ENCODE results near the gene NGF.

Gene NGF

DNA sequence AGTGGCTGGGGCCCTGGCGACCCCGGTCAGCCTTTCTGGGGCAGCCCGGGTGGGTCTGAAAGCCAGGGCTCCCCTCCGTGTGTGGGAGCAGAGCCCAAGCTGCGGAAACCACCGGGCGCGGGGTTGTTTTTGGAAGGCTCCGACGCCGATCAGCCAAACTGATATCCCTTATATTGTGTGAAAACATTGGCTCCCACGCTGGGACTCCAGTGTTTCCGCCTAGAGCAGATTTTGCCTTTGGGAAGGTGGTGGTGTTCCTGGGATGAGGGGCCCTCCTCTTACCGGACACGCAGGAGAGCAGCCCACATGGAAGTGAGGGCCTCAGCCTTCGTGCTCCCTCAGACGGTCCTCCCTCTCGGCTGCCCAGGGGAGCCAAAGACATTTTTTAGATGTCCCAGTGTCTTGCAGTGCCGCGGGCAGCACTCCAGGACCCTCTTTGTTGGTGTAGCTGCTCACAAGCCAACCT, 54.3 kb downstream of the NGF start:
- TF ChIP-seq CTCF (IDR thresholded peaks at IDR 0.05): no peak

DNA sequence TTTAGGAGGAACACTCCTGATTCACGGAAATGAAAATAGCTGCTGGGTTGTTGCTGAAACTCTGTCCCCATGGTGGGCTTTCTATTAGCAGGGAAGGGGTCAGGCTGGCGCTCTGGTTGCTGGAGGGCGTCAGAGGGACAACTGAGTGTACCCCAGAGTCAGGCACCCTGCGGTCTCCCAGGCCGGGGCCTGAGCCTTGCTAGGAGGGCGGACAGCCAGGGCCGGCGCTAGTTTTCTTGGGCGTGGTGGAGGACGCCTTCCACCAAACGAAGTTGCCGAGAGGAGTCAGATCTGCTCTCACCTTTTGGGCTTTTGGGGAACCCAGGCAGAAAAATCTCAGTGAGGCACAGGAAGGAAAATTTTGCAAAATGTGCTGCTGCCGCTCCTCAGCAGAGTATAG, 54.8 kb downstream of the NGF start:
- TF ChIP-seq CTCF (IDR thresholded peaks at IDR 0.05): no peak

DNA sequence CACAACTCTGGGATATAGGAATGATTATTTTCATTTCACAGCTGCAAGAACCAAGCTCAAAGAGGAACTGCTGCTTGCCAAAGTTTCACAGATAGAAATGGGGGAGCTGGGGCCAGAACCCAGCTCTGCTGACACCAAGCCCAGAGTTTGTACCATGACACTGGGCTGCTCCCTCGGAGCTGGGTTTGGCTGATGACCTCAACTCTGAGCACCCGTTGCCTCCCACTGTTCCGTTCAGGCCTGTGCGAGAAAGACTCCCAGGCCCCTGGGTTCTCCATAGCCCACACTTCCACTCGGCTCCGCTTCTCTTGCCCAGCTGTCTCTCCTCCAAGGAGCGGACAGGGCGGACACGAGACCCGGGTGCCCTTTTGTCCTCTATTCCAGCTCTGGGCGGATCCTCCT, 55.2 kb downstream of the NGF start:
- no peak for TF ChIP-seq CTCF (IDR thresholded peaks at IDR 0.05)

- no peak for TF ChIP-seq CTCF (IDR thresholded peaks at IDR 0.05)
Measured at GRCh38 chr1:115281143-115281542, 56.9 kb downstream of the NGF start.

DNA sequence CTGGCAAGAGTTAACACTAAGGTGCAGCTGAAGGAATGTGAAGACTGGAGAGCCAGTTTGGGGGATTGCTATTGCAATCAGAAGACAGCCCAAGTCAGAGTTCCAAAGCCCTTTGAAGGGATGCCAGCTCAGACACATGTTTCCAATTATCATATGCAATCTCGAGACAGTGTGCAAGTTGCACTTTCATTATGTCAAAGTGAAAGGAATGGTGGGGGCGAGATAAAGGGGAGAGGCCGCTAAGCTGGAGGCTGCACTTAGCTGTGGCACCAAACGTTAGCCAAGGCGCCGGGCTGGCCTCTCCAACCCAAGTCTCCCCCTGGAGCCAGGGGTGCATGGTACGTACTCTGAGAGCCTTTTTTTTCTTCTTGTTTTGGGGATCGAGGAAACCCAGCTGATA, 58.0 kb downstream of the NGF start:
- TF ChIP-seq CTCF (IDR thresholded peaks at IDR 0.05): no peak

DNA sequence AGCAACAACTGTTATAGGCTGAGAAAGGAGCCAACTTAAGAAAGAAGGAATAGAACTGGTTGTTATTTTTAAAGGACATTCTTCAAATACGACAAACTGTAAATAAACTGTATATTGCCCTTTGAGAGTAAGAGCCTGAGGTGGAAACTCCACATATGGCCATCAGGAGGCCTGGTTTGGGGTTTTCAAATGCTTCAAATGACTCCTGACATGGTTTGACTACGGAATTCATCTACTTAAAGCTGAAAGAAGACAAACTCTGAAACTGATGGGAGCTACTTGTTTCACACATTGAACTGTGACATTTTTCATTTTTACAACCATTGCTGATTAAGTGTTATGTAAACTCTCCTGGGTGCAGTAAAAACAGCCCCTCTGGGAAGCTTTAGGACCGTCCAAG, 59.8 kb downstream of the NGF start:
- no peak for TF ChIP-seq CTCF (IDR thresholded peaks at IDR 0.05)

DNA sequence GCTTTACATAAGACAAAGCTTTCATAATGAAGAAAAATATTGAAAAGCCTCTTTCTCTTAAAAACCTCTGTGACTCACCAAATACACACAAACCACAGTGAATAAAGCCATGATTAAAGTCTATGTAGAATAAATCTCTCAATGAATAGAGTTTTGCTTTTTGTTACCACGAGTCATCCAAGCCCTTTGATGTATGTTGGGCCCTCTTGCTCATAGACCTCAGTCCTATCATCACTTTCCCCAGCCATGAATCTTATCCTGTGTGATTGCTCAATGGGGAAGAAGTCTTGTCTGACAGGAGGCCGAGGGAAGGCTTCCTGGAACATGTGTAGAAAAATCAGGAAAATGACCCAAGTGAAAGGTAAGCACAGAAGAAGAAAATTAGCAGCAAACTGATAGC, 60.8 kb downstream of the NGF start:
- no peak for TF ChIP-seq CTCF (IDR thresholded peaks at IDR 0.05)

- peak; percentile 77 for TF ChIP-seq CTCF (IDR thresholded peaks at IDR 0.05)
Measured at GRCh38 chr1:115275216-115275615, 62.8 kb downstream of the NGF start.
